Jurkat, Clone E6-1 (cell line): ENCODE data around the gene CSNK1G2. TPM values are rescaled to one million over a fixed set of nuclear protein-coding genes. Genes with fewer than 3 reads are reported as not detected.
A peak's percentile ranks its signal among the peaks of the same experiment; 100 is the strongest.

Source experiments
- DNase-seq: peaks from one replicate; pipeline ENCODE4 v3.0.0-alpha.2; 2011; ENCODE audit warnings: low read depth, low spot score
- H3K4me3 ChIP-seq: 2 replicates; pipeline ENCODE4 v1.5.1; 2011; ENCODE audit warnings: mild to moderate bottlenecking, low read length, control low read depth, moderate library complexity
- polyA plus RNA-seq: library from polyadenylated mRNA; unstranded; fragments of >200 nt; gene quantifications from one replicate; pipeline ENCODE4 v1.2.1, GENCODE V29; 2012; ENCODE audit warnings: missing spikeins; ENCODE audit not compliant: insufficient read length, insufficient read depth

The CSNK1G2 gene
- polyA plus RNA-seq, result 91.7 TPM

DNA sequence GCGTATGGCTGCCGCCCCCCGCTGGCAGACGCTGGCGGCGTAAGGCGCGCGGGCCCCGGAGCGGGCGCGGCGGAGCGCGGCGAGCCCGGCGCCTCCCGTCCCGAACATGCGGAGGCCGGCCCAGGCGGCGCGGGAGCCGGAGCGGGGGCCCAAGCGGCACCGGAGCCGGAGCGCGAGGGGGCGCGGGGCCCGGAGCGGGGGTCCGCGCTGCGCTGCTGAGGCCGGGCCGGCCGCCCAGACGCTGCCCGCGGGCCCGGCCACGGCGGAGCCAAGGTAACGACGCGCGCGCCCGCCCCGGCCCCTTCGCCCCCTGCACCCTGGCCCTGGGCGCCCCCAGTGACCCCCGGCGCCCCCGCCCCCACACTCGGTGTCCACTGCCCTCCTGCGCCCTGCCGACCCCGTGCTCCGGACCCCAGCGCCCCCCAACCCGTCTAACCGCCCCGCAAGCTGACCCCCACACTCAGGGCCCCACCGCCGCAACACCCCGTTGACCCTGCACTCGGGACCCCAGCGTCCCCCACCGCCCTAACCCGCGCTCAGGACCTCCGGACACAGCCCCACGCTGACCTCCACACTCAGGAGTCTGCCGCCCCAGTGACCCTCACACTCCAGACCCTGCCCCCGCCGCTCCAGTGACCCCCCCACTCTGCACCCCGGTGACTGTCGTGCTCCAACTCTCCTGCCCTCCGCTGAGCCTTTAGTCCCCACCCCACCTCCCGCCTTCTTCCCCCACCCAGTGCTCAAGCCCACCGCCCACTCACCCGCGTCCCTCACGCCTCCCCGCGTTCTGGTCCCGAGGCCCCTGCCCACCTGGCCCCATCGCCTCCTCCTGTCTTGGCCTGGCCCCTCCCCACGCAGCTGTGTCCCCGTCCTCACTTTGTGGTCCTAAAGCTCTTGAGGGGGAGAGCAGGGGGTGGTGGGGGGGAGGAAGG, at the start of gene CSNK1G2:
Gene CSNK1G2, plus strand, starts transcription at position 27 of the 932 bp plus-strand sequence. CDS start 28,601 bp downstream, outside the sequence.
- DNase-seq, result no peak
- peak within 1 kb of the TSS; percentile 87 for H3K4me3 ChIP-seq

DNA sequence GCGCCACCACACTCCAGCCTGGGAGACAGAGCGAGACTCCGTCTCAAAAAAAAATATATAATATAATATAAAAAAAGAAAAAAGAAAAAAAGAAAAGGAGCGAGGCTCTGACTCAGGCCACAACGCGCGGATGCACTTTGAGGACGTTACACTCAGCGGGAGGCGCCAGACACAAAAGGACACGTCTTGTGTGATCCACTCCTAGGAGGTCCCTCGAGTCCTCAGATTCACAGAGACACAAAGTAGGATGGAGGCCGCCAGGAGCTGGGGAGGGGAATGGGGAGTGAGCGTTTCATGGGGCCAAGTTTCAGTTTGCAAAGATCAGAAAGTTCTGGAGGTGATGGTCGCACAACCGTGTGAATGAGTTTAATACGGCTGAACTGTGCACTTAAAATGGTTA, 47.2 kb upstream of the CSNK1G2 start:
- no peak for DNase-seq
- H3K4me3 ChIP-seq, result no peak overlapping the region

DNA sequence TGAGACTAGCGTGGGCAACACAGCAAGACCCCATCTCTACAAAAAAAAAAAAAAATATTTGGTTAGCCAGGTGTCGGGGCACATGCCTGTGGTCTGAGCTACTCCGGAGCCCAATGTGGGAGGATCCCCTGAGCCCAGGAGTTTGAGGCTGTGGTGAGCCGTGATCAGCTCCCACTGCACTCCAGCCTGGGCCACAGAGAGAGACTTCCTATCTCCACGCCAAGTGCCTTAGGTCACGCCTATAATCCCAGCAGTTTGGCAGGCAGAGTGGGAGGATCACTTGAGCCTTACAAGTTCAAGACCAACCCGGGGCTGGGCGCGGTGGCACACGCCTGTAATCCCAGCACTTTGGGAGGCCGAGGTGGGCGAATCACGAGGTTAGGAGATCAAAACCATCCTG, 44.5 kb upstream of the CSNK1G2 start:
- no peak for DNase-seq
- no peak overlapping the region for H3K4me3 ChIP-seq

DNA sequence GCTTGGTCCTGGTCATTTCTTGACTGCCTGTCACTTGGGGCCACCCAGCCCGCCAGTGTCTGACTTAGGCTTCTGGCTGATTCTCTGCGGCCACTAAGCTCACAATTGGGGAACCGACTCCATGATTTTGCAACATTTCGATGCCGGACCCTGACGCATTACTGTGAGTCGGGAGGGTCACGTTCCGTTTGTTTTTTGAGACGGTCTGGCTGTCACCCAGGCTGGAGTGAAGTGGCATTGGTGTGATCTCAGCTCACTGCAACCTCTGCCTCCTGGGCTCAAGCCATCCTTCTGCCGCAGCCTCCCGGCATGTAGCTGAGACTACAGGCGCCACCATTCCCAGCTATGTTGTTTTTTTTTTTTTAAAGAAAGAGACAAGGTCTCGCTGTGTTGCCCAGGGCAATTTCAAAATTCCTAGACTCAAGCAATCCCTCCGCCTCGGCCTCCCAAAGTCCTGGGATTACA, 39.0 kb upstream of the CSNK1G2 start:
- no peak for DNase-seq
- H3K4me3 ChIP-seq, result no peak overlapping the region

DNA sequence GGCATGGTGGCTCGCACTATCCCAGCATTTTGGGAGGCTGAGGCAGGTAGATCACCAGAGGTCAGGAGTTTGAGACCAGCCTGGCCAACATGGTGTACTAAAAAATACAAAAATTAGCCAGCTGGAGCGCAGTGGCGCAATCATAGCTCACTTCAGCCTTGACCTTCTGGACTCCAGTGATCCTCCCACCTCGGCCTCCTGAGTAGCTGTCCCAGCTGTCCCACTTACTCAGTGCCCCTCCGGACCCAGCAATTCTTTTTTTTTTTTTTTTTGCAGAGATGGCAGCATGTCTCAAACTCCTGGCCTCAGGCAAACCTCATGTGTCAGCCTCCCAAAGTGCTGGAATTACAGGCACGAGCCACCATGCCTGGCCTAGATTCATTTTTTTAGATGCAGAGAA, 38.0 kb upstream of the CSNK1G2 start:
- DNase-seq, result no peak
- H3K4me3 ChIP-seq, result no peak overlapping the region

DNA sequence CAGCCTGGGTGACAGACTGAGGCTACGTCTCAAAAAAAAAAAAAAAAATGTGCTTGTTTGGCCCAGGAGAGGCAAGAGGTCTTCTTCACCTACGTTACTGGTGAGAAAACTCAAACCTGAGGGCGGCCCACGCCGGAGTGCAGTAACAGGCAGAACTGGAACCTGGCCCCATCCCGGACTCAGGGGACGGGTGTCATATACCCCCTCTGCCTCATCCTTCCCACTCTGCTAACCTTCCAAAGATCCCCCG, 36.2 kb upstream of the CSNK1G2 start:
- no peak for DNase-seq
- peak overlapping the region; percentile 48 for H3K4me3 ChIP-seq

DNA sequence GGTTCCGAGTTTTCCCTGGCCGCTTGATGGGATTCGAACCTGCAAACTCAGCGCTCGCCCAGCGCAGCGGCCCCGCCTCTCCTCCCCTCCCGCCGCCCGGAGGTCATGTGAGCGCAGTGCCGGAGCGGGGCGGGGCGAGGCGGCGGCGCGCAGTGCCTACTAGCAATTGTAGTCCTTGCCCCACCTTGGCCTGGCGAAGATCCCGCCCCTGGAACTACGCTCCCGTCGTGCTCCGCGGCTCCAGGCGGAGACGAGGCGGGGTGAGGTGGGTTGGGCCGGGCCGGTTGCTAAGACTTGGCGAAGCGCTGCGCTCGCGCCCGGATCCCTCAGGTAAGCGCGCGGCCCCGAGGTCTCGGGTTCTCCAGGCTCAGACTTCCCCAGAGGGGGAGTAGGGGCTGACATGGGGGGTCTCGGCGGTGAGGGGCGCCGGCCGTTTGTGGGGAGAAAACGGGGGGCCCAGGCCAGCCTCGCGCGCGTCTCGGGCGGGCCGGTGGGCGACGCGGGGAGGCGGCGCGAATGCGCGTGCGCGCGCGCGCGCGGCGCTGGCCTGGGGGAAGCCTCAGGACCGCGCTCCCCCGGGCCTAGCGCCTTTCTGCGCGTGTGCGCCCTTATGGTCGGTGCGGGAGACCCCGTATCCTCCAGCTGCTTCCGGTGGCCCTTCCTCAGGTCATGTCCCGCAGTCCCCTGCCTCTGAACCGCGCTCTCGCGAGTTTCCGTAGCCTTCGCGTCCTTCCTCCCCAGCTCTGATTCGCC, 35.7 kb upstream of the CSNK1G2 start, which contains the start of the genes ADAT3 and SCAMP4:
Gene ADAT3, plus strand, starts transcription at position 290 of the 753 bp plus-strand sequence. CDS start 6,649 bp downstream, outside the sequence.
Gene SCAMP4, plus strand, starts transcription at position 290 of the 753 bp plus-strand sequence. CDS start 9,621 bp downstream, outside the sequence.
- peak; percentile 98 for DNase-seq
- H3K4me3 ChIP-seq, result peak within 1 kb of the TSS; percentile 65

DNA sequence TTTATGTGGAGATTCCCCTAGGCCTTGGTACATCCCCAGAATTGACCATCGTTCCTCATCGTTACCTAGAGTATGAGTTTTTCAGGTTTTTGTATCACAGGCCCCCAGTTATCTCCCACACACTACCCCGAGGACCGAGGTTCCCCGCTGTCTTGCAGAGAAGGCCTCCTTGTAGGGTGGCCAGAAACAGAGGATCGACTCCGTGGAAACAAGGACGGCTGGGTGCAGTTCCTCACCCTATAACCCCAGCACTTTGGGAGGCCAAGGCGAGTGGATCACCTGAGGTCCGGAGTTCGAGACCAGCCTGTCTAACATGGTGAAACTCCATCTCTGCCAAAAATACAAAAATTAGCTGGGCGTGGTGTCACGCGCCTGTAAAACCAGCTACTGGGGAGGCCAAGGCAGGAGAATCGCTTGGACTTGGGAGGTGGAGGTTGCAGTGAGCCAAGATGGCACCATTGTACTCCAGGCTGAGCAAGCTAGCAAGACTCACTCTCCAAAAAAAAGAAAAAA, 35.1 kb upstream of the CSNK1G2 start:
- DNase-seq, result no peak
- H3K4me3 ChIP-seq, result peak overlapping the region; percentile 65

DNA sequence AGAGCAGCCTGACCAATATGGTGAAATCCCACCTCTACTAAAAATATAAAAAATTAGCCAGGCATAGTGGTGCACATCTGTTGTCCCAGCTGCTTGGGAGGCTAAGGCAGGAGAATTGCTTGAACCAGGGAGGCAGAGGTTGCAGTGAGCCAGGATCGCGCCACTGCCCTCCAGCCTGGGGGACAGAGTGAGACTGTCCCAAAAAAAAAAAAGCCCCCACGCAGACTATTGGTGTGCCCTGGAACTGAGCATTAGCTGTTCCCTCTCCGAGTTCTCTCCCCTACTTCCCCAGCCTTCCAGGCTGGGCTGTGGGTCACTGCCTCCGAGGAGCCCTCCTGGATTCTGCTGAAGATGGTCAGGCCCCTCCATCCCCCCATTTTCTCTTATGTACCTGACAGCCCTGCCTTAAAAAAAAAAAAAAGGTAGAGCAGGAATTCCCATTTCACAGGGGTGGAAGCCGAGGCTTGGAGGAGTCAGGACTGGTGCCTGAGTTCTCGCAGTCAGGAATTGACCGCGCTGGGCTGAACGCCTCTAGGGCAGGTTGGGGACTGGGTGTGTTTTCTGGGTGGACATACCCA, 33.9 kb upstream of the CSNK1G2 start:
- no peak for DNase-seq
- H3K4me3 ChIP-seq, result no peak overlapping the region

DNA sequence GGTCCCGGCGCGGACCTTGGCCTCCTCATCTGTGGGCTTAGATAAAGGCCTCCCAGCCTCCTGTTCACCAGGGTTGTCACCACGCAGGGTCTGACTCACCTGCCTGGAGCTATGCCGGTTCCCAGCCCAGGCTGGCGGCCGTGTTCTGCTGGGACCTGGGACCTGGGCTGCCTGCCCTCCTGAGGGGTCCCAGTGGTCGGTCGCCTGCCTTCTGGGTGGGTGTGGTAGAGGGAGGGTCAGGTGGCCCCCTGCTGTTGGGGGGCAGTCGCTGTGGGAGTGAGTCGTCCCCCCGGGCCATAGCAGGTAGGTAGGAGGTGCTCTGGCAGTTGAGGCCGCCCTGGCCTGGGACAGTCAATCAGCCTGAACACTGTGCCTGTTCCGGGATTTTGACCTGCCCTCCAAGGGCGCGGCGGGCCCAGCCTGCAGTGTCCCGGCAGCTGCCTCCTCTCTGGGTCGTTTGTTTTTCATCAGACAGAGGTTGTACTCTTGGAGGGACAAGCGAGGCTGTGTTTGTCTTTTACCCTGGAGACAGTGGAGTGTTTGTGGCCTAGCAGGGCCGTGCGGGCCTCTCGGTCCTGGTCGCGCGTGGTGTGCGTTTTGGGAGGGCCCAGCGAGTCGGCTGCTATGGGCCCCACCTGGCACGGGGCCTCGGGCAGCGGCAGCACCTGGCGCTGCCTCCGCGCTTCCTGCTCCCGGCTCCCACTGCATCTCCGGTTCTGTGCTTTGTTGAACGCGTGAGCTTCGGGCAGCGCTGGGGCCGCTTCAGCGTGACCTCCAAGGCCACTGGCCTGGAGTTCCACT, 33.2 kb upstream of the CSNK1G2 start:
- no peak for DNase-seq
- H3K4me3 ChIP-seq, result no peak overlapping the region

DNA sequence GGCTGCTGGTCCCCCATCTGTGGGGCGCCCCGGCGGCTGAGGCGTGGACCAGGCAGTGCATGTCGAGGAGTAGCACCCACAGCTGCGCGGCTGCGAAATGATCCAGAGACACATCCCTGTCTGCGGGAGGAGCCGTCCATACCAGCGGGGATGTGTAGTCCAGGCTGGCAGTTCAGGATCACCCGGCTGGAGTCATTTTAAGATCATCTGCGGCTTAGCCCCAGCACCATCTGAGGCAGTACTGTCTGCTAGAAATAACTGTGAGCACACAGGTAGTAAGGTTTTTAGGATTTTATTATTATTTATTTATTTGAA, 32.7 kb upstream of the CSNK1G2 start:
- no peak for DNase-seq
- H3K4me3 ChIP-seq, result no peak overlapping the region

DNA sequence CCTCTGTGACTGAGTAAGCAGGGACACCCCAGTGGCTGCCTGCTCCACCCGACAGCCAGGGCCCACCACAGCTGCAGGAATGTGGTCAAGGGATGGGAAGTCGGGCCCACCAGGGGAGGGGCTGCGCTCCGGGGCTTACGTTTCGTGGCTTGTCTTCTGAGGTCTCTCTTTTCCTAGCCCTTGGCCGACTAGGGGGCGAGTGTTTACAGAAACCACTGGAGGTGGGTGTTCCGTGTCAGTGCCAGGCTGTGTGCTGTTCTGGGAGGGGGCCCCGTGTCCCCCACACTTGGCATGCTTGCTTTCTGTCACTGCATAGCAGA, 31.3 kb upstream of the CSNK1G2 start:
- no peak overlapping the region for H3K4me3 ChIP-seq
- DNase-seq, result no peak

DNA sequence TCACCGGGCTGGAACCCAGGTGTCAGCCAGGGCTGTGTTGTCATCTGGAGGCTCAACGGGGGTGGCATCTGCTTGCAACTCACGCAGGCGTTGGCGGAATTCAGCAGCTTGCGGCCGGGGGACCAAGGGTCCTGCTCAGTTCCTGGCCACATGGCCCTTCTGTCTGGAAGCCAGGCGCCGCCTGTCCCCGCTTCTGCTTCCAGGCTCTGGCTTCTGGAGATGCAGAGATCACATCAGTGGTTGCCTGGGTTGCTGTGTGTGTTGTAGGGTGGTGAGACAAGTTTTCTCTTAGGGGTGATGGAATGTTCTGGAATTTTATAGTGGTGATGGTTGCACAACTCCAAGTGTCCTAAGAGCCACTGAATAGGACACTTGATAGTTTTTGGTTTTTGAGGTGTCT, 30.8 kb upstream of the CSNK1G2 start:
- no peak for DNase-seq
- H3K4me3 ChIP-seq, result no peak overlapping the region

DNA sequence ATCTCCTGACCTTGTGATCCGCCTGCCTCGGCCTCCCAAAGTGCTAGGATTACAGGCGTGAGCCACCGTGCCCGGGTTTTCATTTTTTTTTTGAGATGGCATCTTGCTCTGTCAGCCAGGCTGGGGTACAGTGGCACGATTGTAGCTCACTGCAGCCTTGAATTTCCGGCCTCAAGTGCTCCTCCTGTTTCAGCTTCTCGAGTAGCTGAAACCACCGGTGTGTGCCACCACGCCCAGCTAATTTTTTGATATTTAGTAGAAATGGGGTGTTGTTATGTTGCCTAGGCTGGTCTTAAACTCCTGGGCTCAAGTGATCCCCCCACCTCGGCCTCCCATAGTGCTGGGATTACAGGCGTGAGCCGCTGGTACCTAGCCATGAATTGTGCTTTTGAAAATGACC, 29.9 kb upstream of the CSNK1G2 start:
- H3K4me3 ChIP-seq, result no peak overlapping the region
- no peak for DNase-seq

DNA sequence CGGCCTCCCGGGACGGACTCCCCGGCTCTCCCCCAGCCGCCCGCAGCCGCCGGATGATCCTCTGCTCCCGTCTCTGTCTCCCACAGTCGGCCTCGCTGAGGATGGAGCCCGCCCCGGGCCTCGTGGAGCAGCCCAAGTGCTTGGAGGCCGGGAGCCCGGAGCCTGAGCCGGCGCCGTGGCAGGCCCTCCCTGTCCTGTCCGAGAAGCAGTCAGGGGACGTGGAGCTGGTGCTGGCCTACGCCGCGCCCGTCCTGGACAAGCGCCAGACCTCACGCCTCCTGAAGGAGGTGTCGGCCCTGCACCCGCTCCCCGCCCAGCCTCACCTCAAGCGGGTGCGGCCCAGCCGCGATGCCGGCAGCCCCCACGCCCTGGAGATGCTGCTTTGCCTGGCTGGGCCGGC, 29.0 kb upstream of the CSNK1G2 start:
- DNase-seq, result no peak
- no peak overlapping the region for H3K4me3 ChIP-seq

DNA sequence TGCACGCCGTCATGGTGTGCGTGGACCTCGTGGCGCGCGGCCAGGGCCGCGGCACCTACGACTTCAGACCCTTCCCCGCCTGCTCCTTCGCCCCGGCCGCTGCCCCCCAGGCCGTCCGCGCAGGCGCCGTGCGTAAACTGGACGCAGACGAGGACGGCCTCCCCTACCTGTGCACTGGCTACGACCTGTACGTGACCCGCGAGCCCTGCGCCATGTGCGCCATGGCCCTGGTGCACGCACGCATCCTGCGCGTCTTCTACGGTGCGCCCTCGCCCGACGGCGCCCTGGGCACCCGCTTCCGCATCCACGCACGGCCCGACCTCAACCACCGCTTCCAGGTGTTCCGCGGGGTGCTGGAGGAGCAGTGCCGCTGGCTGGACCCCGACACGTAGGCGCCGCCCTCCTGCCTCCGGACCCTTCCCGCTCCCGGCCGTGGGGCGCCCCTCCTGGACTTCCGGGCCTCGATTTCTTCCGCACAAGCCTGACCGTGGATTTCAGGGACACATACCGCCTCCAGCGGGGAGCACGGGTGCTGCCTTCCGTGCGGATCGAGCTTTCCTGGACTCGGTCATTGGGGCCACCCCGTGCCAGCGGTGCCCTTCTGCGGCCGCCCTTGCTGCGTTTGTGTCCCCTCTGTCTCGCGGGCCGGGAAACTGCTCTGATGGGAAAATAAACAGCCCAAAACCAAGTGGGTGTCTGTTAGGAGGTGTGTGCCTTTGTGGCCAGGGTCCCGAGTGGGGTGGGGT, 28.0 kb upstream of the CSNK1G2 start:
- no peak overlapping the region for H3K4me3 ChIP-seq
- no peak for DNase-seq

DNA sequence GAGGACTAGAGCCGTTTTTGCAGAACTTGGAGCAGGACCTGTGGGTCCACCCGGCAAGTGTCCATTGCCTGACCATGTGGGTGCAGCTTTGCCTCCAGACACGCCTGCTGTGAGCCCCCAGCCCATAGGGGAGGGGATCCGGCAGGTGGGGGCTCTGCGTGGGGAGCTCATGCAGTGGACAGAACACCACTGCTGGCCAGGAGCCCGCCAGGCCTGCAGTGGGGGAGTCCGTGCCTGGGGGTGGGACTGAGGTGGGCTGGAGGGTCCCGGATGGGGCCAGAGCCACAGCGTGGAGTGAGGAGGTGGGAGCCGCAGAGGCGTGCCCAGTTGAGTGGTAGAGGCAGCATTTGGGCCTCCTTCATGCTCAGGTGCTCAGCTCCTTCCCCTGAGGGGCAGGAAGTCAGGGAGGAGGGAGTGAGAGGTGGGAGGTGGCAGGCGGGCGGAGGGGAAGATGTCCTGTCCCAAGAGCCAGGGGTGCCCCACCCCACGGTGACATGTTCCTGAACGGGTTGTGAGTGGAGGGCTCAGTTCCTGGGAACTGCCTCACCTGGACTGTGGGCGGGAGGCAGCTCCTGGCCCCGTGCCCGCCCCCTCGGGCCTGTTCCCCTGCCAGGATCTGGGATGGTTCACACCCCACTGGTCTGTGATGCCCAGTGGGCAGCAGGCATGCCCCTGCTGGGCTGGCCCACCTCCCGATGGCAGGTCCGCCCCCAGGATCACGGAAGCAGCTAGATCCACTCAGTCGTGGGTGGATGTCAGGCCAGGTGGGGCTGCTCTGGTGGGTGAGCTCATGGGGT, 27.0 kb upstream of the CSNK1G2 start:
- DNase-seq, result no peak
- H3K4me3 ChIP-seq, result no peak overlapping the region
